ENCODE results near the gene CAMK1D.
"Not testable (repeated sequence)": the region's sequence is repeated elsewhere in the genome, so short reads cannot be mapped to it uniquely, and the experiment has no call there.

Gene CAMK1D

GRCh38 chr10:12862459-12862858 lies 513.1 kb downstream of the CAMK1D start:
- Histone ChIP-seq H3K4me1 (ENCODE audit: control insufficient read depth, insufficient read depth, low read length) (no peaks in the 10 kb centered on the region), H3K36me3 (ENCODE audit: control insufficient read depth in 2 of 2, insufficient read depth in 1 of 2, low read length in 2 of 2) (no peaks in the 10 kb centered on the region), H3K4me3 (ENCODE audit: low read depth, low read length) (no peak overlapping the region), H3K9me3 (ENCODE audit: control insufficient read depth, insufficient read depth, low read depth, low read length) (no peaks in the 10 kb centered on the region), H3K27ac (ENCODE audit: extremely low read depth, low read depth, low read length) (no peak overlapping the region)
- POLR2A ChIA-PET = no interaction called here
- no peak for TF ChIP-seq ZNF366 (tag by site-specific recombination; conservative IDR thresholded peaks at IDR 0.05)
- TF ChIP-seq ZNF112 (tag by site-specific recombination; IDR thresholded peaks at IDR 0.05) = peak; percentile 54; the same call in 1 of the 2 replicates
- CTCF ChIA-PET = no interaction called here

- H3K4me1 ChIP-seq (ENCODE audit: control insufficient read depth, insufficient read depth, low read length); POLR2A ChIA-PET: not testable (repeated sequence)
Observed at GRCh38 chr10:12865515-12865914, 516.2 kb downstream of the CAMK1D start.

GRCh38 chr10:12868229-12868628 lies 518.9 kb downstream of the CAMK1D start:
- Histone ChIP-seq H3K9me3 (ENCODE audit: control insufficient read depth, insufficient read depth, low read depth, low read length) (no peaks in the 10 kb centered on the region), H3K4me1 (ENCODE audit: control insufficient read depth, insufficient read depth, low read length) (no peaks in the 10 kb centered on the region), H3K27ac (ENCODE audit: extremely low read depth, low read depth, low read length) (no peak overlapping the region), H3K4me3 (ENCODE audit: low read depth, low read length) (no peak overlapping the region), H3K36me3 (ENCODE audit: control insufficient read depth in 2 of 2, insufficient read depth in 1 of 2, low read length in 2 of 2) (no peaks in the 10 kb centered on the region)
- TF ChIP-seq TCF7L2 (IDR thresholded peaks at IDR 0.05; ENCODE audit: borderline replicate concordance, low read depth, low read length) = no peak
- no peak for TF ChIP-seq PRDM2 (tag by site-specific recombination; IDR thresholded peaks at IDR 0.05; ENCODE audit: borderline replicate concordance)
- no peak for TF ChIP-seq ZNF341 (tag by site-specific recombination; IDR thresholded peaks at IDR 0.05; ENCODE audit: low read depth)
- no peak for TF ChIP-seq SALL2 (tag by site-specific recombination; IDR thresholded peaks at IDR 0.05; ENCODE audit: borderline replicate concordance)
- no peak for TF ChIP-seq ZNF48 (tag by site-specific recombination; IDR thresholded peaks at IDR 0.05)
- no peak for TF ChIP-seq ZNF768 (tag by site-specific recombination; IDR thresholded peaks at IDR 0.05)
- TF ChIP-seq ZFP37 (tag by site-specific recombination; IDR thresholded peaks at IDR 0.05) = no peak
- TF ChIP-seq ZNF843 (tag by site-specific recombination; IDR thresholded peaks at IDR 0.05) = no peak
- no peak for TF ChIP-seq ZBTB17 (tag by site-specific recombination; IDR thresholded peaks at IDR 0.05)
- TF ChIP-seq REST (tag by site-specific recombination; IDR thresholded peaks at IDR 0.05) = no peak
- TF ChIP-seq ZNF548 (tag by site-specific recombination; IDR thresholded peaks at IDR 0.05) = no peak
- TF ChIP-seq SP7 (tag by site-specific recombination; IDR thresholded peaks at IDR 0.05) = no peak
- no peak for TF ChIP-seq ZBTB10 (tag by site-specific recombination; IDR thresholded peaks at IDR 0.05)
- TF ChIP-seq ELK4 (IDR thresholded peaks at IDR 0.05; ENCODE audit: borderline replicate concordance, low read depth, low read length) = no peak
- no peak for TF ChIP-seq ZNF121 (tag by site-specific recombination; IDR thresholded peaks at IDR 0.05)
- ChIA-PET POLR2A (no interaction called here), CTCF (no interaction called here)

More at GRCh38 chr10:12865515-12865914, 516.2 kb downstream of the CAMK1D start:
- H3K4me3 ChIP-seq (ENCODE audit: low read depth, low read length); H3K27ac ChIP-seq (ENCODE audit: extremely low read depth, low read depth, low read length); H3K9me3 ChIP-seq (ENCODE audit: control insufficient read depth, insufficient read depth, low read depth, low read length); H3K36me3 ChIP-seq (ENCODE audit: control insufficient read depth in 2 of 2, insufficient read depth in 1 of 2, low read length in 2 of 2); CTCF ChIA-PET: not testable (repeated sequence)

Measured in HEK293 (cell line).